Measurements from ENCODE around the gene RPS18. TPM values are rescaled to one million over a fixed set of nuclear protein-coding genes. Genes with fewer than 3 reads are reported as not detected.

The RPS18 gene
- total and polyA plus RNA-seq, 9 of the 15 experiments (the other 6 are each of a cell fraction or from before 2014, with no cell fraction given), result 5,023 to 17,516 (median 8,131) TPM

- TF ChIP-seq E2F5 (CRISPR knock-in tag; IDR thresholded peaks at IDR 0.05) (no peak), ZFP36 (IDR thresholded peaks at IDR 0.05; ENCODE audit: low read depth, low read length, partially characterized antibody) (no peak), SREBF2 (CRISPR knock-in tag; IDR thresholded peaks at IDR 0.05) (no peak), THRA (IDR thresholded peaks at IDR 0.05) (peak; percentile 100), ZNF146 (CRISPR knock-in tag; IDR thresholded peaks at IDR 0.05; ENCODE audit: unreplicated experiment) (no peak), ZNF444 (CRISPR knock-in tag; IDR thresholded peaks at IDR 0.05) (no peak), HNRNPLL (IDR thresholded peaks at IDR 0.05; ENCODE audit: low read depth, low read length, poor library complexity, severe bottlenecking) (peak; percentile 89), TCFL5 (CRISPR knock-in tag; conservative IDR thresholded peaks at IDR 0.05) (no peak), BRD9 (IDR thresholded peaks at IDR 0.05; ENCODE audit: low read depth, partially characterized antibody) (peak; percentile 47), THAP12 (CRISPR knock-in tag; IDR thresholded peaks at IDR 0.05) (peak; percentile 53), ZBTB34 (CRISPR knock-in tag; IDR thresholded peaks at IDR 0.05) (no peak), XRCC5 (IDR thresholded peaks at IDR 0.05; ENCODE audit: low read depth, low read length) (no peak; the same call in 1 of the 2 replicates), ILK (tag; IDR thresholded peaks at IDR 0.05; ENCODE audit: borderline replicate concordance, low read depth) (no peak), OTX1 (CRISPR knock-in tag; IDR thresholded peaks at IDR 0.05) (peak; percentile 73; the same call in 1 of the 2 replicates), HIVEP1 (CRISPR knock-in tag; IDR thresholded peaks at IDR 0.05) (no peak), ZNF41 (CRISPR knock-in tag; conservative IDR thresholded peaks at IDR 0.05) (no peak), PRDM10 (IDR thresholded peaks at IDR 0.05; ENCODE audit: partially characterized antibody) (peak; percentile 65), SIN3B (IDR thresholded peaks at IDR 0.05; ENCODE audit: low read depth) (no peak)
Observed at GRCh38 chr6:33248932-33249731, 22.7 kb upstream of the RPS18 start (continued).

Data from K562 (cell line).